Neural progenitor cell (in vitro differentiated cells): ENCODE data around the gene ACSS3.

Experiments
- EZH2 ChIP-seq: fragments of 200-600 bp; sonication (generic); IDR thresholded peaks from 2 replicates; pipeline ENCODE4 v1.6.1; 2017; ENCODE audit warnings: antibody characterized with exemption, mild to moderate bottlenecking, moderate library complexity
- EZH2phosphoT487 ChIP-seq: fragments of 200-600 bp; sonication (generic); IDR thresholded peaks from 2 replicates; pipeline ENCODE4 v1.6.1; 2017; ENCODE audit warnings: antibody characterized with exemption
- TF ChIP-seq, protein P1 (sequence below): fragments of 200-600 bp; sonication (generic); IDR thresholded peaks from 2 replicates; pipeline ENCODE4 v1.5.1; 2017; ENCODE audit warnings: antibody characterized with exemption, mild to moderate bottlenecking

DNA sequence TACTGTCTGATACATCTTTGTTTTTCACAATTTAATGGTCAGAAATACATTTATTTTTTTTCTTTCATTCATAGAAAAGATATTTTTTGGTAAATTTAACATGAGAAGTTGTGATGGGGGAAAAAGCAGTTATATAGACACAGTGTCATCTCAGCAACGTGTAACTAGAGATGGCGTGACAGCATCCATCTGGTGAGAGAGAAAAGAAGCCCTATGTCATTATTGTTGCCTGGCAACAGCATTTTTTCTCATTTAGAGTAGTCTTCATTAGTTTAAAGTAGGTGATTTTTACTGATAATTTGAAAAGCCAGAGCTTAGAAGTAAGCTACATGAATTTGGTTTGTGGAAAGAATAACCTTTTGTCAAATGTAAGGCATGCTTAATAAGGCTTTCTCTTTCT is 128.6 kb downstream of the ACSS3 start:
- TF ChIP-seq, protein P1, sequence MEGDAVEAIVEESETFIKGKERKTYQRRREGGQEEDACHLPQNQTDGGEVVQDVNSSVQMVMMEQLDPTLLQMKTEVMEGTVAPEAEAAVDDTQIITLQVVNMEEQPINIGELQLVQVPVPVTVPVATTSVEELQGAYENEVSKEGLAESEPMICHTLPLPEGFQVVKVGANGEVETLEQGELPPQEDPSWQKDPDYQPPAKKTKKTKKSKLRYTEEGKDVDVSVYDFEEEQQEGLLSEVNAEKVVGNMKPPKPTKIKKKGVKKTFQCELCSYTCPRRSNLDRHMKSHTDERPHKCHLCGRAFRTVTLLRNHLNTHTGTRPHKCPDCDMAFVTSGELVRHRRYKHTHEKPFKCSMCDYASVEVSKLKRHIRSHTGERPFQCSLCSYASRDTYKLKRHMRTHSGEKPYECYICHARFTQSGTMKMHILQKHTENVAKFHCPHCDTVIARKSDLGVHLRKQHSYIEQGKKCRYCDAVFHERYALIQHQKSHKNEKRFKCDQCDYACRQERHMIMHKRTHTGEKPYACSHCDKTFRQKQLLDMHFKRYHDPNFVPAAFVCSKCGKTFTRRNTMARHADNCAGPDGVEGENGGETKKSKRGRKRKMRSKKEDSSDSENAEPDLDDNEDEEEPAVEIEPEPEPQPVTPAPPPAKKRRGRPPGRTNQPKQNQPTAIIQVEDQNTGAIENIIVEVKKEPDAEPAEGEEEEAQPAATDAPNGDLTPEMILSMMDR: no peak
- no peak for TF ChIP-seq EZH2
- TF ChIP-seq EZH2phosphoT487: no peak
